Measurements from ENCODE around the gene ATP7B.

ATP7B gene

GRCh38 chr13:51958217-51958547 lies 53.1 kb downstream of the ATP7B start:
- DNase-seq (ENCODE audit: low read depth): no peak
- H3K4me3 ChIP-seq (ENCODE audit: low read length): no peak overlapping the region
- no peak for TF ChIP-seq CTCF (conservative IDR thresholded peaks at IDR 0.05; ENCODE audit: low read length)

GRCh38 chr13:51957377-51958216 lies 53.7 kb downstream of the ATP7B start:
- TF ChIP-seq CTCF (conservative IDR thresholded peaks at IDR 0.05; ENCODE audit: low read length): no peak
- no peak for DNase-seq (ENCODE audit: low read depth)
- H3K4me3 ChIP-seq (ENCODE audit: low read length): no peak overlapping the region

GRCh38 chr13:51956717-51957116 lies 54.5 kb downstream of the ATP7B start:
- no peak for TF ChIP-seq CTCF (conservative IDR thresholded peaks at IDR 0.05; ENCODE audit: low read length)
- no peak for DNase-seq (ENCODE audit: low read depth)
- H3K4me3 ChIP-seq (ENCODE audit: low read length): no peak overlapping the region

- H3K4me3 ChIP-seq (ENCODE audit: low read length): no peak overlapping the region
- no peak for DNase-seq (ENCODE audit: low read depth)
- TF ChIP-seq CTCF (conservative IDR thresholded peaks at IDR 0.05; ENCODE audit: low read length): no peak
Observed at GRCh38 chr13:51955816-51956603, 55.2 kb downstream of the ATP7B start.

- no peak for DNase-seq (ENCODE audit: low read depth)
- no peak overlapping the region for H3K4me3 ChIP-seq (ENCODE audit: low read length)
- TF ChIP-seq CTCF (conservative IDR thresholded peaks at IDR 0.05; ENCODE audit: low read length): no peak
Observed at GRCh38 chr13:51955281-51955771, 55.9 kb downstream of the ATP7B start.

- no peak for TF ChIP-seq CTCF (conservative IDR thresholded peaks at IDR 0.05; ENCODE audit: low read length)
- DNase-seq (ENCODE audit: low read depth): no peak
- H3K4me3 ChIP-seq (ENCODE audit: low read length): no peak overlapping the region
Observed at GRCh38 chr13:51953347-51954195, 57.7 kb downstream of the ATP7B start.

All from AG10803 (cell line).